ENCODE measurements around the gene CDH26.

DNA sequence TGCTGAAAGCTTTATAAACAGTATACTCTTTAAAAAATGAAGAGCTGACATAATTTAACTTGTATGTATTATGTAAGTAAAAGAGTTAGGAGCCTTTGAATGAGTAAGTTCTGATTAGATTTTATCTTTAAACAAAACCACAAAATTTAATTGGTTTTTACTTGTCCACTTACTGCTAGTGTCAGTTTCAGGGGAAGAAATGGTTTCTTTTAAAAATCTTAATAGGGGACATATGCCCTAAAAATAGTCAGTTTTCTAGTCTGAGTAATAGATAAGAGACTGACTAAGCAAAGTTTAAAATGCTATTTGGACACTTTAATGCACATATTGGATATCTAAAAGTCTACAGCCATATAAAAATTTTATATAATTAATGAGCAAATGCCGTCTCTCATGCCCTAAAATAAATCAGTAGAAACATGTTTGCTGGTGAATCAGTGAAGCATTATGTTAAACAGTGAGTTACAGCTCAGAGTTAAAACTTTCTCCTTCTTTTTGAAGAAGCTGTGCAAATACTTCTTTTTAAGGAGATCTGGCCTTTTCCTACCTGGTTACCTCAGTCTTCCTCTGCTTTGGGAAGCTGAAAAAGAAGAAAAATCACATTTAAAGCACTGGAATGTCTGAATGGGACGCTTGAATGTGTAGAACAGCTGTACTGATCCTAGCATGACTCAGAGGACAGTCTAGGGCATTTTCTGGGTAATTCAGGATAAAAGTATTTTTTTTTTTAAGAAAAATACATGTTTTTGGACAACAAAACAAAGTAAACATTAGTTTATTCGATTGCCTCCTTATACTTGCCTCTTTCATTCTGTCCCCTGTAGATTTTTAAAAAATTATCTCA lies 55.3 kb downstream of the CDH26 start:
- TF ChIP-seq EZH2 (IDR thresholded peaks at IDR 0.05; ENCODE audit: insufficient read depth, poor library complexity, severe bottlenecking) (no peak), EZH2phosphoT487 (IDR thresholded peaks at IDR 0.05; ENCODE audit: insufficient read depth, low read depth) (no peak)

Data from GM23248 (cell line).